ENCODE measurements around the gene ZNF580. TPM values are rescaled to one million over a fixed set of nuclear protein-coding genes. Genes with fewer than 3 reads are reported as not detected.

Gene ZNF580
- total RNA-seq, 4 donors from 2014 or later = 11.4 to 20.5 (median 13.8) TPM

DNA sequence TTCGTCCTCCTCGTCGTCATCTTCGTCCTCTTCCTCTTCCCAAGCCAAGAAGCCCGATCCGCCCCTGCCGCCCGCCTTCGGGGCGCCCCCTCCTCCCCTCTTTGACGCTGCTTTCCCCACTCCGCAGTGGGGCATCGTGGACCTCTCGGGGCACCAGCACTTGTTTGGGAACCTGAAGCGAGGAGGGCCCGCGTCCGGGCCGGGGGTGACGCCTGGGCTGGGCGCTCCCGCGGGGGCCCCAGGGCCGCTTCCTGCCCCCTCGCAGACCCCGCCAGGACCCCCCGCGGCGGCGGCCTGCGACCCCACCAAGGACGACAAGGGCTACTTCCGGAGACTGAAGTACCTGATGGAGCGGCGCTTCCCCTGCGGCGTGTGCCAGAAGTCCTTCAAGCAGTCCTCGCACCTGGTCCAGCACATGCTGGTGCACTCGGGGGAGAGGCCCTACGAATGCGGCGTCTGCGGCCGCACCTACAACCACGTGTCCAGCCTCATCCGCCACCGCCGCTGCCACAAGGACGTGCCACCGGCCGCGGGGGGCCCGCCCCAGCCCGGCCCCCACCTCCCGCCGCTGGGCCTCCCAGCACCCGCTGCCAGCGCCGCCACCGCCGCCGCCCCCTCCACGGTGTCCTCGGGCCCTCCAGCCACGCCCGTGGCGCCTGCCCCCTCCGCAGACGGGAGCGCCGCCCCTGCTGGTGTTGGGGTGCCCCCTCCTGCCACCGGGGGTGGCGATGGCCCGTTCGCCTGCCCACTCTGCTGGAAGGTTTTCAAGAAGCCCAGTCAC is 26.7 kb upstream of the ZNF580 start:
- TF ChIP-seq, protein P1, sequence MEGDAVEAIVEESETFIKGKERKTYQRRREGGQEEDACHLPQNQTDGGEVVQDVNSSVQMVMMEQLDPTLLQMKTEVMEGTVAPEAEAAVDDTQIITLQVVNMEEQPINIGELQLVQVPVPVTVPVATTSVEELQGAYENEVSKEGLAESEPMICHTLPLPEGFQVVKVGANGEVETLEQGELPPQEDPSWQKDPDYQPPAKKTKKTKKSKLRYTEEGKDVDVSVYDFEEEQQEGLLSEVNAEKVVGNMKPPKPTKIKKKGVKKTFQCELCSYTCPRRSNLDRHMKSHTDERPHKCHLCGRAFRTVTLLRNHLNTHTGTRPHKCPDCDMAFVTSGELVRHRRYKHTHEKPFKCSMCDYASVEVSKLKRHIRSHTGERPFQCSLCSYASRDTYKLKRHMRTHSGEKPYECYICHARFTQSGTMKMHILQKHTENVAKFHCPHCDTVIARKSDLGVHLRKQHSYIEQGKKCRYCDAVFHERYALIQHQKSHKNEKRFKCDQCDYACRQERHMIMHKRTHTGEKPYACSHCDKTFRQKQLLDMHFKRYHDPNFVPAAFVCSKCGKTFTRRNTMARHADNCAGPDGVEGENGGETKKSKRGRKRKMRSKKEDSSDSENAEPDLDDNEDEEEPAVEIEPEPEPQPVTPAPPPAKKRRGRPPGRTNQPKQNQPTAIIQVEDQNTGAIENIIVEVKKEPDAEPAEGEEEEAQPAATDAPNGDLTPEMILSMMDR (IDR thresholded peaks at IDR 0.05) = no peak
- no peak for ATAC-seq (ENCODE audit: low FRiP score)
- DNase-seq (ENCODE audit: low spot score) = no peak

DNA sequence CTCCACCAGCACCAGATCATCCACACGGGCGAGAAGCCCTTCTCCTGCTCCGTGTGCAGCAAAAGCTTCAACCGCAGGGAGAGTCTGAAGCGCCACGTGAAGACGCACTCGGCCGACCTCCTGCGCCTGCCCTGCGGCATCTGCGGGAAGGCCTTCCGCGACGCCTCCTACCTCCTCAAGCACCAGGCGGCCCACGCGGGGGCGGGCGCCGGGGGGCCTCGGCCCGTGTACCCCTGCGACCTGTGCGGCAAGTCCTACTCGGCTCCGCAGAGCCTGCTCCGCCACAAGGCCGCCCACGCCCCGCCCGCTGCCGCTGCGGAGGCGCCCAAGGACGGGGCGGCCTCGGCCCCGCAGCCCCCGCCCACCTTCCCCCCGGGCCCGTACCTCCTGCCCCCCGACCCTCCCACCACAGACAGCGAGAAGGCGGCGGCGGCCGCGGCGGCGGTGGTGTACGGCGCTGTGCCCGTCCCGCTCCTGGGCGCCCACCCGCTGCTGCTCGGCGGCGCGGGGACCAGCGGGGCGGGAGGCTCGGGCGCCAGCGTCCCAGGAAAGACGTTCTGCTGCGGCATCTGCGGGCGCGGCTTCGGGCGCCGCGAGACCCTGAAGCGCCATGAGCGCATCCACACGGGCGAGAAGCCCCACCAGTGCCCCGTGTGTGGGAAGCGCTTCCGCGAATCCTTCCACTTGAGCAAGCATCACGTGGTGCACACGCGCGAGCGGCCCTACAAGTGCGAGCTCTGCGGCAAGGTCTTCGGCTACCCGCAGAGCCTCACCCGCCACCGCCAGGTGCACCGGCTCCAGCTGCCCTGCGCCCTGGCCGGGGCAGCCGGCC is 25.9 kb upstream of the ZNF580 start:
- TF ChIP-seq, protein P1 (IDR thresholded peaks at IDR 0.05) = no peak
- ATAC-seq (ENCODE audit: low FRiP score) (no peak), DNase-seq (ENCODE audit: low spot score) (no peak)

DNA sequence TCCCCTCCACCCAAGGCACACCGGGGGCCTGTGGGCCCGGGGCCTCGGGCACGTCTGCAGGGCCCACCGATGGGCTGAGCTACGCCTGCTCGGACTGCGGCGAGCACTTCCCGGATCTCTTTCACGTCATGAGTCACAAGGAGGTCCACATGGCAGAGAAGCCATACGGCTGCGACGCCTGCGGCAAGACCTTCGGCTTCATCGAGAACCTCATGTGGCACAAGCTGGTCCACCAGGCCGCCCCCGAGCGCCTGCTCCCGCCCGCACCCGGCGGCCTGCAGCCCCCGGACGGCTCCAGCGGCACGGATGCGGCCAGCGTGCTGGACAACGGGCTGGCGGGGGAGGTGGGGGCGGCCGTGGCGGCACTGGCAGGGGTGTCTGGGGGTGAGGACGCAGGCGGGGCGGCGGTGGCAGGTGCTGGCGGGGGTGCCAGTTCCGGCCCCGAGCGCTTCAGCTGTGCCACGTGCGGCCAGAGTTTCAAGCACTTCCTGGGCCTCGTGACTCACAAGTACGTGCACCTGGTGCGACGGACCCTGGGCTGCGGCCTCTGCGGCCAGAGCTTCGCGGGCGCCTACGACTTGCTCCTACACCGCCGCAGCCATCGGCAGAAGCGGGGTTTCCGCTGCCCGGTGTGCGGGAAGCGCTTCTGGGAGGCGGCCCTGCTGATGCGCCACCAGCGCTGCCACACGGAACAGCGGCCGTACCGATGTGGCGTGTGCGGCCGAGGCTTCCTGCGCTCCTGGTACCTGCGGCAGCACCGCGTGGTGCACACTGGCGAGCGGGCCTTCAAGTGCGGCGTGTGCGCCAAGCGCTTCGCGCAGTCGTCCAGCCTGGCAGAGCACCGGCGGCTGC is 25.0 kb upstream of the ZNF580 start:
- no peak for ATAC-seq (ENCODE audit: low FRiP score)
- DNase-seq (ENCODE audit: low spot score) = no peak
- TF ChIP-seq, protein P1 (IDR thresholded peaks at IDR 0.05) = no peak

DNA sequence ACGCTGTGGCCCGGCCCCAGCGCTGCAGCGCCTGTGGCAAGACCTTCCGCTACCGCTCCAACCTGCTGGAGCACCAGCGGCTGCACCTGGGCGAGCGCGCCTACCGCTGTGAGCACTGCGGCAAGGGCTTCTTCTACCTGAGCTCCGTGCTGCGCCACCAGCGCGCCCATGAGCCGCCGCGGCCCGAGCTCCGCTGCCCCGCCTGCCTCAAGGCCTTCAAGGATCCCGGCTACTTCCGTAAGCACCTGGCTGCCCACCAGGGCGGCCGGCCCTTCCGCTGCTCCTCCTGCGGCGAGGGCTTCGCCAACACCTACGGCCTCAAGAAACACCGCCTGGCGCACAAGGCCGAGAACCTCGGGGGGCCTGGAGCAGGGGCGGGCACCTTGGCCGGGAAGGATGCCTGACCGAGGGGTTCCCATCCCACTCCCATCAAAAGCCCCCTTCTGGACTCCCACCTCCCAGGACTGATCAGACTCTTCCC is 24.4 kb upstream of the ZNF580 start:
- DNase-seq (ENCODE audit: low spot score) (no peak), ATAC-seq (ENCODE audit: low FRiP score) (no peak)
- TF ChIP-seq, protein P1 (IDR thresholded peaks at IDR 0.05) = no peak

DNA sequence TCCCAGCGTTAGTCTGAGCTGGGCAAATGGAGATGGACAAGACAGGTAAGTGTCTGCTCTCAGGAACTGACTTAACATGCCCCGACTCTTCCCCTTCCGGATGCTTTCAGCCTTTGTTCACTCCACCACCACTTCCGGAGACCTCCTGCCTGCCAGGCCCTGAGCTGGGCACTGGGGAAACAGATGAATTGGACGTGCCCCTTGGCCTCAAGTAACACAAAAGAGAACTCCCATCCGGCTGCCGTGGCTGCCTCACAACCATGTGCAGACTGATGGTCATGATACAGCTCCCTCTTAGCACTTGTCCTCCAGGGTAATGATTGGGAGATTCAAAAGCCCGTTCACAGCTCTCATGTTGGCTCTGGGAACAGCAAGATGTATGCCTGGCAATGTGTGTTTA is 23.4 kb upstream of the ZNF580 start:
- no peak for ATAC-seq (ENCODE audit: low FRiP score)
- no peak for DNase-seq (ENCODE audit: low spot score)
- TF ChIP-seq, protein P1 (IDR thresholded peaks at IDR 0.05) = no peak

DNA sequence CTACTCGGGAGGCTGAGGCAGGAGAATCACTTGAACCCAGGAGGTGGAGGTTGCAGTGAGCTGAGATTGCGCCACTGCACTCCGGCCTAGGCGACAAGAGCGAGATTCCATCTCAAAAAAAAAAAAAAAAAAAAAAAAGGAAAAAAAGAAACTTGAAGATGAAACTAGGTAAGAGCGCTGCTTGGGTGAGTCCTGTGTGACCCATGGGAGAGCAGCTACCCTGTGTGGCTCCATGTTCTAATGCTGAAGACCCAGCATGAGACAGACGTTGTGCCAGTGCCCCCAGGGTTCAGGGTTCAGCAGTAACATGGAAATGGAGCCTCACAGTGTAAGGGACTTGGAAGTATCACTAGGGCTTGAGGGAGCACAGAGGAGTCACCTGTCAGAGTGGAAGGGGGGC is 22.4 kb upstream of the ZNF580 start:
- DNase-seq (ENCODE audit: low spot score) (no peak), ATAC-seq (ENCODE audit: low FRiP score) (no peak)
- TF ChIP-seq, protein P1 (IDR thresholded peaks at IDR 0.05) = no peak
